Calu3 (cell line): ENCODE results near the gene FAM163A. TPM values are rescaled to one million over a fixed set of nuclear protein-coding genes. Genes with fewer than 3 reads are reported as not detected.
"Not testable (repeated sequence)": the region's sequence is repeated elsewhere in the genome, so short reads cannot be mapped to it uniquely, and the experiment has no call there.

Experiments used
- BruUV-seq: library from RNA; stranded (reverse); fragments of 400-500 nt; replicated peaks from 2 replicates; lab custom pipeline; 2021; lab: Mats Ljungman, UMichigan
- CTCF ChIA-PET: fragments of 300-600 bp; sonication (Branson Sonifier 250); formaldehyde crosslinking; loops from one replicate; lab custom pipeline; 2022; ENCODE audit warnings: antibody characterized with exemption; lab: Charles Lee
- DNase-seq: peaks from one replicate; pipeline ENCODE4 v3.0.0; 2022
- H3K27ac Mint-ChIP-seq: one replicate; pipeline ENCODE4 v1.8.0; 2022; ENCODE audit warnings: mixed read lengths; ENCODE audit not compliant: unreplicated experiment
- H3K27me3 Mint-ChIP-seq: one replicate; pipeline ENCODE4 v1.8.0; 2022; ENCODE audit warnings: mixed read lengths; ENCODE audit not compliant: unreplicated experiment
- H3K36me3 Mint-ChIP-seq: one replicate; pipeline ENCODE4 v1.8.0; 2022; ENCODE audit warnings: mild to moderate bottlenecking, moderate library complexity, mixed read lengths; ENCODE audit not compliant: insufficient read depth, unreplicated experiment
- H3K4me1 Mint-ChIP-seq: one replicate; pipeline ENCODE4 v1.8.0; 2022; ENCODE audit warnings: mild to moderate bottlenecking, low read depth, mixed read lengths; ENCODE audit not compliant: unreplicated experiment
- H3K4me3 Mint-ChIP-seq: one replicate; pipeline ENCODE4 v1.8.0; 2022; ENCODE audit warnings: mild to moderate bottlenecking, low read depth, moderate library complexity, mixed read lengths; ENCODE audit not compliant: unreplicated experiment
- H3K9me3 Mint-ChIP-seq: one replicate; pipeline ENCODE4 v1.8.0; 2022; ENCODE audit warnings: low read depth, mixed read lengths; ENCODE audit not compliant: unreplicated experiment
- intact Hi-C: fragments of 100-400 bp; cut with micrococcal nuclease; formaldehyde crosslinking; loops from one replicate; pipeline ENCODE4 v1.10.0; 2022; ENCODE audit not compliant: unreplicated experiment
- total RNA-seq: library from RNA; stranded (reverse); gene quantifications from 2 replicates; pipeline ENCODE4 v1.2.3, GENCODE V29; 2022
- TF ChIP-seq, protein P1 (sequence below): fragments of 200-600 bp; IDR thresholded peaks from one replicate; pipeline ENCODE4 v1.8.0; 2022; ENCODE audit warnings: antibody characterized with exemption; ENCODE audit not compliant: unreplicated experiment

FAM163A gene
- total RNA-seq, 1 experiment from 2014 or later, result not detected

DNA sequence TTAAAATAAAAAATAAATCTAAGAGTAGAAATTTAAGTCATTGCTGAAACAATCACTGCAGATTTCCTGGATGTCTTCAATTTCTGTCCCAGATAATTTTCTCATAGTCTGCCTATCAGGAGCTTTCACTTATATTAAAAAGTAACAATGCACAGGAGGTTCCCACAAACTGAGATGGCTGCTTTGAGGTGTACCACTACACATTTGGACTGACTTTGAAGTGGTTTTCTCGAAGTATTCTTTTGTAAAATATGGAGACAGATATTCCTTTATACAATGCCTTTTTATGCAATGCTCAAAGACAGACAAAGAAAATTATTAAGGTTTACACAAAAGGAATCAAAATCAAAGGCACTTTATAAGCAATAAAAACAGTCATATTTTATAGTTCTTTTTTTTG, 110.0 kb downstream of the FAM163A start:
- no peak overlapping the region for H3K4me3 Mint-ChIP-seq
- H3K36me3 Mint-ChIP-seq, result peaks cover 28% of the 10 kb centered on the region
- peaks cover 6% of the 10 kb centered on the region for H3K4me1 Mint-ChIP-seq
- CTCF ChIA-PET, result no interaction called here
- no peaks in the 10 kb centered on the region for H3K27me3 Mint-ChIP-seq
- intact Hi-C loops, result no loop called here
- no peak overlapping the region for H3K27ac Mint-ChIP-seq
- H3K9me3 Mint-ChIP-seq, result no peaks in the 10 kb centered on the region
- TF ChIP-seq, protein P1, sequence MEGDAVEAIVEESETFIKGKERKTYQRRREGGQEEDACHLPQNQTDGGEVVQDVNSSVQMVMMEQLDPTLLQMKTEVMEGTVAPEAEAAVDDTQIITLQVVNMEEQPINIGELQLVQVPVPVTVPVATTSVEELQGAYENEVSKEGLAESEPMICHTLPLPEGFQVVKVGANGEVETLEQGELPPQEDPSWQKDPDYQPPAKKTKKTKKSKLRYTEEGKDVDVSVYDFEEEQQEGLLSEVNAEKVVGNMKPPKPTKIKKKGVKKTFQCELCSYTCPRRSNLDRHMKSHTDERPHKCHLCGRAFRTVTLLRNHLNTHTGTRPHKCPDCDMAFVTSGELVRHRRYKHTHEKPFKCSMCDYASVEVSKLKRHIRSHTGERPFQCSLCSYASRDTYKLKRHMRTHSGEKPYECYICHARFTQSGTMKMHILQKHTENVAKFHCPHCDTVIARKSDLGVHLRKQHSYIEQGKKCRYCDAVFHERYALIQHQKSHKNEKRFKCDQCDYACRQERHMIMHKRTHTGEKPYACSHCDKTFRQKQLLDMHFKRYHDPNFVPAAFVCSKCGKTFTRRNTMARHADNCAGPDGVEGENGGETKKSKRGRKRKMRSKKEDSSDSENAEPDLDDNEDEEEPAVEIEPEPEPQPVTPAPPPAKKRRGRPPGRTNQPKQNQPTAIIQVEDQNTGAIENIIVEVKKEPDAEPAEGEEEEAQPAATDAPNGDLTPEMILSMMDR, result no peak
- no peak for DNase-seq
- no TSS peak for BruUV-seq

DNA sequence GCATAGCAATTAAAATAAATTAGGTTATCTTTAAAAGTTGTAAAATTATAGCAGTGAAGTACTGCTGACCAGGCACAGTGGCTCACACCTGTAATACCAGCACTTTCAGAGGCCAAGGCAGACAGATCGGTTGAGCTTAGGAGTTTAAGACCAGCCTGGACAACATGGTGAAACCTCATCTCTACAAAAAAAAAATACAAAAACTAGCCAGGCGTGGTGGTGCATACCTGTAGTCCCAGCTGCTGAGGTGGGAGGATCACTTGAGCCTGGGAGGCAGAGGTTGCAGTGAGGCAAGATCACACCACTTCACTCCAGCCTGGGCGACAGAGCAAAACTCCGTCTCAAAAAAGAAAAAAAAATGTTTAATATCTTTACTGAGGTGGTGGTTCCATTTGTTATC, 112.7 kb downstream of the FAM163A start:
- BruUV-seq, H3K27me3 Mint-ChIP-seq, H3K27ac Mint-ChIP-seq, intact Hi-C loops, DNase-seq, H3K9me3 Mint-ChIP-seq, H3K4me3 Mint-ChIP-seq, H3K4me1 Mint-ChIP-seq: not testable (repeated sequence)
- CTCF ChIA-PET, result interaction anchor here (0.6 kb wide), 1 partner anchor 48 kb away, joined by 4 read pairs; no protein-coding TSS in a partner anchor
- peaks cover 16% of the 10 kb centered on the region for H3K36me3 Mint-ChIP-seq

DNA sequence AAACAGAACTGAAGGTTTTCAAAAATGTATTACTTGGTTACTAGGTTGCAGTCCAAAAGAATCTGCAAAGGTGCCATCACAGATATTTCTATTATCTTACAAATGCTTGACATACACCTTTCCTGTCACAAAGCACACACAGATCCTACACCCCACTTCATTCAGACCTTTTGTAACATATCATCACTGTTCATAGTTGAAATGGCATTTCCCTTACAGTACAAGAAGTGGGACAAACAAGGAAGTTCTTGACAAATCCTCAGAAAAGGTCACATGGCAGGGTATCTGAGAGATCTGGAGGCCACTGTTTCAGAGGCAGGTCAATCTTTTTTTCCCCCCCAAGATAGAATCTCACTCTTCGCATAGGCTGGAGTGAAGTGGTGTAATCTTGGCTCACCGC, 113.2 kb downstream of the FAM163A start:
- Mint-ChIP-seq H3K9me3 (no peaks in the 10 kb centered on the region), H3K4me1 (peaks cover 6% of the 10 kb centered on the region), H3K36me3 (peaks cover 12% of the 10 kb centered on the region), H3K27ac (no peak overlapping the region), H3K4me3 (no peak overlapping the region), H3K27me3 (no peaks in the 10 kb centered on the region)
- no peak for DNase-seq
- intact Hi-C loops, result no loop called here
- CTCF ChIA-PET, result no interaction called here
- no TSS peak for BruUV-seq
- TF ChIP-seq, protein P1, result no peak

DNA sequence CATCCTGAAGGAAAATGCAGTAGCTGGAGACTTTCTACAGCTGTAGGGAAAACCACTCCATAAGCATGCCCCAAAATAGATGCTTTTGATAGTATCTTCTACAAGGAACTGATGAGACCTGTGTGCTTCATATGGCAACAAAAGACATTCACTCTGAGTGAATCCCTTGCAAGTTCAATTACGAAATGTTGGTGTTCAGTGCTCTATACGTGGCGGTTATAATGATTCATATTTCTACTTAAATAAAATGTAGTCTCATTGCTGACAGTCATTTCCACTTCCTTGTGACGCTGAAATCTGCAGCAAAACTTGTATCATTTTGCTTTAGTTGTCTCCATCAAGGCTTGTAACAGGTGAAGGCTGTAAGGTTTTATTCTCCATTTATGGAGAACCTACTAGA, 113.9 kb downstream of the FAM163A start:
- H3K27ac Mint-ChIP-seq, result no peak overlapping the region
- intact Hi-C loops, result no loop called here
- TF ChIP-seq, protein P1, result no peak
- CTCF ChIA-PET, result no interaction called here
- no peaks in the 10 kb centered on the region for H3K27me3 Mint-ChIP-seq
- H3K4me3 Mint-ChIP-seq, result no peak overlapping the region
- DNase-seq, result no peak
- H3K4me1 Mint-ChIP-seq, result peaks cover 6% of the 10 kb centered on the region
- no peaks in the 10 kb centered on the region for H3K9me3 Mint-ChIP-seq
- peaks cover 12% of the 10 kb centered on the region for H3K36me3 Mint-ChIP-seq
- BruUV-seq, result no TSS peak

DNA sequence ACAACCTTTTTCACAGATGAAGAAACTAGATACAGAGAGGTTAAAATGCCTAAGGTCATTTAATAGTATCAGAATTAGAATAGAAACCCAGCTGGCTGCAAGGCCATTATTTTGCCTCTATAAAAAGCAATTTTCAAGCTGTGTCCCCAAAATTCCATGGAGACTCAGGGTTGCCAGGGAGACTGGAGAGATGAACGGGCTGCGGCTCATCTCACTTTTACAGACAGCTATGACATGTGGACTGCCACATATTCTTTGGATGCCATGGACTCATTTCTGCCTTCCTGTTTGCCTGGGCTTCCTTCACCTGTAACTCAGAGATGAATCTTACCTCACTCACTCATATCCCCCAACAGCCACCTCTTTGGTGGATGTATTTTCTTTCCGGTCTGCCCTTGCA, 117.6 kb downstream of the FAM163A start:
- DNase-seq, result no peak
- H3K4me1 Mint-ChIP-seq, result peaks cover 6% of the 10 kb centered on the region
- H3K4me3 Mint-ChIP-seq, result no peak overlapping the region
- H3K27me3 Mint-ChIP-seq, result no peaks in the 10 kb centered on the region
- CTCF ChIA-PET, result no interaction called here
- no peak overlapping the region for H3K27ac Mint-ChIP-seq
- no TSS peak for BruUV-seq
- H3K9me3 Mint-ChIP-seq, result no peaks in the 10 kb centered on the region
- H3K36me3 Mint-ChIP-seq, result peaks cover 30% of the 10 kb centered on the region
- TF ChIP-seq, protein P1, result no peak
- intact Hi-C loops, result no loop called here
